Measurements from ENCODE around the gene PHKA2. TPM values are rescaled to one million over a fixed set of nuclear protein-coding genes. Genes with fewer than 3 reads are reported as not detected.

PHKA2 gene
- total and polyA plus RNA-seq, 4 donors, result 28.9 to 82.3 (median 41.9) TPM

- Histone ChIP-seq H3K36me3 (ENCODE audit: control insufficient read depth in 4 of 4, insufficient read depth in 3 of 4, low read depth in 1 of 4, low read length in 3 of 4) (peaks cover 4 to 37% (median 24%) of the 10 kb centered on the region in 4 donors), H3K9me3 (ENCODE audit: control insufficient read depth in 4 of 4, low read length in 3 of 4) (peaks cover 0 to 2% (median 0%) of the 10 kb centered on the region in 4 donors), H3K9ac (ENCODE audit: low read depth in 1 of 2, low read length in 2 of 2) (no peak overlapping the region), H3K27ac (ENCODE audit: low read depth in 1 of 2, low read length in 2 of 2) (peak overlapping the region; percentile 44 to 56), H3K4me3 (ENCODE audit: low read depth in 1 of 3, low read length in 3 of 3) (no peak overlapping the region), H3K27me3 (ENCODE audit: control insufficient read depth in 4 of 4, insufficient read depth in 4 of 4, low read length in 3 of 4) (no peaks in the 10 kb centered on the region), H3K4me1 (ENCODE audit: control insufficient read depth in 4 of 4, insufficient read depth in 4 of 4, low read length in 3 of 4) (peaks cover 2 to 10% (median 6%) of the 10 kb centered on the region in 4 donors)
- TF ChIP-seq JUND (IDR thresholded peaks at IDR 0.05) (peak; percentile 57 to 66), MAX (IDR thresholded peaks at IDR 0.05) (no peak), RXRA (IDR thresholded peaks at IDR 0.05) (peak; percentile 25 to 61), NR2F2 (IDR thresholded peaks at IDR 0.05) (no peak), ZBTB33 (IDR thresholded peaks at IDR 0.05) (peak; percentile 18), CTCF (IDR thresholded peaks at IDR 0.05; ENCODE audit: low read depth, low read length, missing input control) (no peak), FOXA1 (IDR thresholded peaks at IDR 0.05) (no peak), GABPA (IDR thresholded peaks at IDR 0.05 in 1 of 2, conservative IDR thresholded peaks at IDR 0.05 in 1 of 2) (no peak), TAF1 (conservative IDR thresholded peaks at IDR 0.05) (no peak), YY1 (IDR thresholded peaks at IDR 0.05) (peak; percentile 10), REST (IDR thresholded peaks at IDR 0.05) (peak; percentile 20), HNF4A (conservative IDR thresholded peaks at IDR 0.05) (peak in 1 of 2 donors; percentile 49), EGR1 (IDR thresholded peaks at IDR 0.05; ENCODE audit: low read depth in 2 of 2) (no peak), RAD21 (IDR thresholded peaks at IDR 0.05) (peak in 1 of 2 donors; percentile 36), FOXA2 (IDR thresholded peaks at IDR 0.05) (peak; percentile 12), HNF4G (IDR thresholded peaks at IDR 0.05) (no peak), SP1 (IDR thresholded peaks at IDR 0.05) (peak; percentile 21), ATF3 (IDR thresholded peaks at IDR 0.05) (no peak)
- 40% methylated on average over 8 of the region's 8 CpGs for WGBS
- DNase-seq (ENCODE audit: low spot score), result no peak
Measured at GRCh38 chrX:18920079-18920478, 63.8 kb downstream of the PHKA2 start.

Measured in liver (tissue), 9 donors.